ENCODE data around the gene CTNNA3. TPM values are rescaled to one million over a fixed set of nuclear protein-coding genes. Genes with fewer than 3 reads are reported as not detected.

CTNNA3 gene
- total RNA-seq, 6 experiments from 2014 or later = 0.19 to 3.6 (median 1.2) TPM

DNA sequence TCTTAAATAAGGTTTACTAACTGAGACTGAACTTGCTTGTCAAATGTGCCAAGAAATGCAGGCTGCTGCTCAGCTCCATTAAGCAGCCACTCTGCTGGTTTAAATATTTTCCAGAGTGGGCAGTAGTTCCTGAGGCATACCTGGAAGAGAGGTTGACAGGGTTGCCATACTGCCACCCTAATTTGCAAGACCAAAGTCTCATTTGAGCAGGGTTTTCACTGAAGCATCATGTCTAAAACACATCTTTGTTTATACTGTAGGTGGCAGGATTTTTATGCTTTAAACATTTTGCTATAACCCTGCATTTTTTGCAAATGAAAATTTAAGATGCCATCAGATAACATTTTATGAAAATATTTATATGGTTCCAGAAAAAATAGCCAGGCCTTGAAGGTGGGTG lies 1388.2 kb downstream of the CTNNA3 start:
- TF ChIP-seq POLR2A (IDR thresholded peaks at IDR 0.05) = no peak
- TF ChIP-seq, protein P1, sequence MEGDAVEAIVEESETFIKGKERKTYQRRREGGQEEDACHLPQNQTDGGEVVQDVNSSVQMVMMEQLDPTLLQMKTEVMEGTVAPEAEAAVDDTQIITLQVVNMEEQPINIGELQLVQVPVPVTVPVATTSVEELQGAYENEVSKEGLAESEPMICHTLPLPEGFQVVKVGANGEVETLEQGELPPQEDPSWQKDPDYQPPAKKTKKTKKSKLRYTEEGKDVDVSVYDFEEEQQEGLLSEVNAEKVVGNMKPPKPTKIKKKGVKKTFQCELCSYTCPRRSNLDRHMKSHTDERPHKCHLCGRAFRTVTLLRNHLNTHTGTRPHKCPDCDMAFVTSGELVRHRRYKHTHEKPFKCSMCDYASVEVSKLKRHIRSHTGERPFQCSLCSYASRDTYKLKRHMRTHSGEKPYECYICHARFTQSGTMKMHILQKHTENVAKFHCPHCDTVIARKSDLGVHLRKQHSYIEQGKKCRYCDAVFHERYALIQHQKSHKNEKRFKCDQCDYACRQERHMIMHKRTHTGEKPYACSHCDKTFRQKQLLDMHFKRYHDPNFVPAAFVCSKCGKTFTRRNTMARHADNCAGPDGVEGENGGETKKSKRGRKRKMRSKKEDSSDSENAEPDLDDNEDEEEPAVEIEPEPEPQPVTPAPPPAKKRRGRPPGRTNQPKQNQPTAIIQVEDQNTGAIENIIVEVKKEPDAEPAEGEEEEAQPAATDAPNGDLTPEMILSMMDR (IDR thresholded peaks at IDR 0.05) = peak; percentile 25 to 48 (median 41)
- H3K27ac ChIP-seq = no peak overlapping the region
- H3K9me3 ChIP-seq = no peaks in the 10 kb centered on the region
- ATAC-seq (peak; percentile 96 to 99 (median 98)), DNase-seq (peak in 1 of 3 donors; percentile 60)
- H3K4me1 ChIP-seq = peaks cover 0 to 5% (median 0%) of the 10 kb centered on the region in 4 donors
- H3K36me3 ChIP-seq = no peaks in the 10 kb centered on the region
- no peak overlapping the region for H3K4me3 ChIP-seq
- intact Hi-C loops (cut with DNase I) = no loop called here
- no peaks in the 10 kb centered on the region for H3K27me3 ChIP-seq

DNA sequence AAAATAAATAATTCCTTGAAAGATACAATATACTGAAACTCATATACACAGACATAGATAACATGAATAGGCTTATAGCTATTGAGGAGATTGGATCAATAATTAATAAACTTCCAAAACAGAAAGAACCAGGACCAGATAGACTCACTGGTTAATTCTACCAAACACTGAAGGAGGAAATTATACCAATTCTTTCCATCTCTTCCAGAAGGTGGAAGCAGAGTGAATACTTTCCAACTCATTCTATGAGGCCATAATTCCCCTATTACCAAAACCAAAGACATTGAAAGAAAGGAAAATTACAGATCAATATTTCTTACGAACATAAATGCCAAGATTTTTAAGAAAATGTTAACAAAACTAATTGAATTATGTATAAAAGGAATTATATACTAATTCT lies 1394.9 kb downstream of the CTNNA3 start:
- H3K4me1 ChIP-seq = peaks cover 0 to 4% (median 0%) of the 10 kb centered on the region in 4 donors
- peak in 3 of 4 donors; percentile 41 to 44 (median 44) for ATAC-seq
- WGBS (ENCODE audit: insufficient coverage, low coverage, low lambda C conversion rate, missing lambda C conversion rate) = 50% methylated on average over 1 of the region's 1 CpG
- intact Hi-C loops (cut with DNase I) = no loop called here
- H3K27ac ChIP-seq = no peak overlapping the region
- H3K36me3 ChIP-seq = no peaks in the 10 kb centered on the region
- no peaks in the 10 kb centered on the region for H3K9me3 ChIP-seq
- H3K27me3 ChIP-seq = no peaks in the 10 kb centered on the region
- DNase-seq = no peak
- TF ChIP-seq, protein P1 (IDR thresholded peaks at IDR 0.05) = peak in 3 of 4 donors; percentile 6 to 17 (median 15)
- no peak for TF ChIP-seq POLR2A (IDR thresholded peaks at IDR 0.05)
- H3K4me3 ChIP-seq = no peak overlapping the region

DNA sequence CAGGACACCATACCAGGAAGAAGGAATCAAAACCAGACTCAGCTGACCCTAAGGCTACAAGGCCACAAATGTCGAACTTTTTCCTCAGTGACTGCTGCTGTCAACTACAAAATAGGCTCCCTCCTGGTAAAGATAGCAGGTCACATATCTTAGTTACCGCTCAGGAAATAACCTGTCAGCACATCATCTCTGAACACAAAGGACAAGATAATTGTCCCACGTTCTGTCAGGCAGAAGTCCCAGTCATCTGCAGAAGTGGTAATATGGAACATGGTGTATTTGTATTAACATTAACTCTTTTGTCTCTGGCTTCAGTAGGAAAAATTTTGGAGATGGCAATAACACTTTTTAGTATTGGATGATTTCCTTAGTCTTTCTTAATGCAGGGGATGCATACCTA lies 1400.4 kb downstream of the CTNNA3 start:
- WGBS (ENCODE audit: insufficient coverage, low coverage, low lambda C conversion rate, missing lambda C conversion rate) = 55% methylated on average over 2 of the region's 3 CpGs
- Histone ChIP-seq H3K27ac (no peak overlapping the region), H3K27me3 (no peaks in the 10 kb centered on the region), H3K4me3 (no peak overlapping the region), H3K4me1 (peaks cover 0 to 2% (median 0%) of the 10 kb centered on the region in 4 donors), H3K9me3 (no peaks in the 10 kb centered on the region), H3K36me3 (no peaks in the 10 kb centered on the region)
- intact Hi-C loops (cut with DNase I) = no loop called here
- TF ChIP-seq, protein P1 (IDR thresholded peaks at IDR 0.05) = no peak
- TF ChIP-seq POLR2A (IDR thresholded peaks at IDR 0.05) = no peak
- DNase-seq (no peak), ATAC-seq (no peak)

DNA sequence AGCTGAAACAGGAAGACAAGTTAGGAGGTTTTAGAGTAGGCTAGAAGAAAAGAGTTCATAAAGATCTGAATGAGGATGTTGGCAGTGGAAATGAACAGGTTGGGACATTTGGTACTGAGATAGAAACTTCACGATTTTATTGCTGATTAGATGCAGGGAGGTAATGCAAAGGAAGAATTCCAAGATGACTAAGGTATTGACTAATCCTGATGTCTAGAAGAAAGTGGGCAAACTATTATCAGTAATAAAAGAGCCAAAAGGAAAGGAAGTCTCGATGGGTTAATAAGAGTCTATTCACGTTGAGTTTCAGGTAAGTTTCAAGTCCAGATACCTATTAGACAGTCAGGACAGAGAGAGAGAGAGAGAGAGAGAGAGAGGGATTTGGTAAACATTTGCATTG lies 1401.5 kb downstream of the CTNNA3 start:
- WGBS (ENCODE audit: insufficient coverage, low coverage, low lambda C conversion rate, missing lambda C conversion rate) = 48% methylated on average over 3 of the region's 3 CpGs

More for the DNA sequence above, 1401.5 kb downstream of the CTNNA3 start:
- intact Hi-C loops (cut with DNase I) = no loop called here
- no peaks in the 10 kb centered on the region for H3K36me3 ChIP-seq
- H3K9me3 ChIP-seq = no peaks in the 10 kb centered on the region
- DNase-seq = no peak
- no peak overlapping the region for H3K4me3 ChIP-seq
- H3K27ac ChIP-seq = no peak overlapping the region
- TF ChIP-seq, protein P1 (IDR thresholded peaks at IDR 0.05) = no peak
- no peak for TF ChIP-seq POLR2A (IDR thresholded peaks at IDR 0.05)
- ATAC-seq = no peak
- no peaks in the 10 kb centered on the region for H3K27me3 ChIP-seq
- H3K4me1 ChIP-seq = no peaks in the 10 kb centered on the region

Measured in right lobe of liver (tissue), 6 donors.